Smooth muscle cell (in vitro differentiated cells): Measurements from ENCODE around the gene RBM18. TPM values are rescaled to one million over a fixed set of nuclear protein-coding genes. Genes with fewer than 3 reads are reported as not detected.

Experiments used
- DNase-seq: peaks from one replicate; lab custom pipeline; 2025; ENCODE audit not compliant: unreplicated experiment; lab: John Stamatoyannopoulos, UW
- H2AFZ ChIP-seq: fragments of 200-600 bp; sonication (generic); 2 replicates; pipeline ENCODE4 v1.6.0; 2016; ENCODE audit warnings: antibody characterized with exemption, low read depth, mild to moderate bottlenecking
- H3F3A ChIP-seq: fragments of 200-600 bp; sonication (generic); 2 replicates; pipeline ENCODE4 v1.6.0; 2017; ENCODE audit warnings: antibody characterized with exemption, low read depth
- H3K27ac ChIP-seq: fragments of 200-600 bp; sonication (generic); 2 replicates; pipeline ENCODE4 v1.5.1; 2016; ENCODE audit warnings: low read depth, mild to moderate bottlenecking
- H3K27me3 ChIP-seq: fragments of 200-600 bp; sonication (generic); 2 replicates; pipeline ENCODE4 v1.6.1; 2016; ENCODE audit warnings: low read depth, mild to moderate bottlenecking
- H3K36me3 ChIP-seq: fragments of 200-600 bp; sonication (generic); 2 replicates; pipeline ENCODE4 v1.5.1; 2016; ENCODE audit warnings: low read depth
- H3K4me1 ChIP-seq: fragments of 200-600 bp; sonication (generic); 2 replicates; pipeline ENCODE4 v1.5.1; 2016; ENCODE audit warnings: low read depth
- H3K4me2 ChIP-seq: fragments of 200-600 bp; sonication (generic); 2 replicates; pipeline ENCODE4 v1.6.0; 2016; ENCODE audit warnings: mild to moderate bottlenecking
- H3K4me3 ChIP-seq: fragments of 200-600 bp; sonication (generic); 2 replicates; pipeline ENCODE4 v1.5.1; 2016; ENCODE audit warnings: mild to moderate bottlenecking
- H3K79me2 ChIP-seq: fragments of 200-600 bp; sonication (generic); 2 replicates; pipeline ENCODE4 v1.6.0; 2016; ENCODE audit warnings: low read depth, mild to moderate bottlenecking
- H3K9ac ChIP-seq: fragments of 200-600 bp; sonication (generic); 2 replicates; pipeline ENCODE4 v1.6.0; 2016; ENCODE audit warnings: low read depth
- H3K9me3 ChIP-seq: fragments of 200-600 bp; sonication (generic); replicated peaks from 2 replicates; pipeline ENCODE4 v1.5.1; 2016; ENCODE audit warnings: low read depth
- H4K20me1 ChIP-seq: fragments of 200-600 bp; sonication (generic); 2 replicates; pipeline ENCODE4 v1.6.0; 2016; ENCODE audit warnings: low read depth
- CTCF ChIP-seq: fragments of 200-600 bp; sonication (generic); IDR thresholded peaks from 2 replicates; pipeline ENCODE4 v1.5.1; 2017; ENCODE audit warnings: borderline replicate concordance, mild to moderate bottlenecking, antibody characterized with exemption; ENCODE audit not compliant: insufficient read depth, poor library complexity, severe bottlenecking
- WGBS: methylation state at CpG from one replicate; pipeline ENCODE4 v1.1.7; 2016; ENCODE audit warnings: low lambda C conversion rate; 5-methylcytosine and 5-hydroxymethylcytosine counted together
- polyA plus RNA-seq: library from polyadenylated mRNA; unstranded; fragments of >200 nt; fragmentation: Nextera tagmentation; extraction: Ambion mirVana; gene quantifications from 2 replicates; pipeline ENCODE4 v1.2.1, GENCODE V29; 2016
- total RNA-seq: library from RNA; depleted of rRNA; stranded (reverse); fragments of >200 nt; gene quantifications from 2 replicates; pipeline ENCODE4 v1.2.3, GENCODE V29; 2014

Gene RBM18
- total and polyA plus RNA-seq, 2 experiments from 2014 or later, result 15.3 to 29.6 TPM

DNA sequence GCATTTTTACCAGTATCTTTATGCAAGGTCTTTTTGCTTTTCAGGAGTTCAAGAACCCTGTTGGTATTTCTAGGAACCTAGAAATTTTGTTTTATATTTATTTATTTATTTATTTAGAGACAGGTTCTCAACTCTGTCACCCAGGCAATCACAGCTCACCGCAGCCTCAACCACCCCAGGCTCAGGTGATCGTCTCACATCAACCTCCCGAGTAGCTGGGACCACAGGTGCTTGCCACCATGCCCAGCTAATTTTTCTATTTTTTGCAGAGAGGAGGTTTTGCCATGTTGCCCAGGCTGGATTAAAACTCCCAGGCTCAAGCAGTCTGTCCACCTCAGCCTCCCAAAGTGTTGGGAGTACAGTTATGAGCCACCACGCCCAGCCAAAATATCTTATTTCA is 68.8 kb downstream of the RBM18 start:
- Histone ChIP-seq H3K27ac (no peak overlapping the region), H3K4me3 (no peak overlapping the region), H3K4me2 (no peak overlapping the region), H2AFZ (no peak overlapping the region), H3K4me1 (no peaks in the 10 kb centered on the region), H3K9ac (no peak overlapping the region), H4K20me1 (no peaks in the 10 kb centered on the region), H3K27me3 (peaks cover 14% of the 10 kb centered on the region), H3K36me3 (no peaks in the 10 kb centered on the region), H3K9me3 (no peaks in the 10 kb centered on the region), H3K79me2 (no peaks in the 10 kb centered on the region), H3F3A (no peaks in the 10 kb centered on the region)
- TF ChIP-seq CTCF, result no peak
- no peak for DNase-seq
- WGBS, result 91% methylated on average over 4 of the region's 4 CpGs

DNA sequence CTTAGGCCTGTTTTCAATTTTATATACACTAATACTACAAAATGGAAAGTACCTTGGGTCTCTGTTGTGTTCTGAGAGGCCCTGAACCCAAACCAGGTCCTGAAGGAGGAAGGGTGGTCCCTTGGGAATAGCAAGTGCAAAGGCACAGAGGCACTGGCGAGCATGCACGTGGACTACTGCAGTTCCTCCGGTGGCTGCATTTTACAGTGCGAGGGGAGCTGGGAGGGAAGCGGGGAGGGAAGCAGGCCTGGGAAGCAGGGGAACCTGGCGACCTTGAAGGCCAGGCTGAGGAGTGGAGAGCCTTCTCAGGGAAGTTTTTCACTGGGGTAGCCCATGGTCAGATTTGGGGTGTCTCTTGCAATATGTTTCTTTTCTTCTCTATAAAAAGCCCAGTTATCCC is 71.0 kb downstream of the RBM18 start:
- Histone ChIP-seq H3K9me3 (no peaks in the 10 kb centered on the region), H3K4me3 (no peak overlapping the region), H3K27me3 (peaks cover 14% of the 10 kb centered on the region), H4K20me1 (no peaks in the 10 kb centered on the region), H3K79me2 (no peaks in the 10 kb centered on the region), H3K9ac (no peak overlapping the region), H3K36me3 (no peaks in the 10 kb centered on the region), H3F3A (no peaks in the 10 kb centered on the region), H3K4me2 (no peak overlapping the region), H3K4me1 (no peaks in the 10 kb centered on the region), H3K27ac (no peak overlapping the region), H2AFZ (no peak overlapping the region)
- WGBS, result 81% methylated on average over 6 of the region's 6 CpGs
- DNase-seq, result no peak
- TF ChIP-seq CTCF, result no peak

DNA sequence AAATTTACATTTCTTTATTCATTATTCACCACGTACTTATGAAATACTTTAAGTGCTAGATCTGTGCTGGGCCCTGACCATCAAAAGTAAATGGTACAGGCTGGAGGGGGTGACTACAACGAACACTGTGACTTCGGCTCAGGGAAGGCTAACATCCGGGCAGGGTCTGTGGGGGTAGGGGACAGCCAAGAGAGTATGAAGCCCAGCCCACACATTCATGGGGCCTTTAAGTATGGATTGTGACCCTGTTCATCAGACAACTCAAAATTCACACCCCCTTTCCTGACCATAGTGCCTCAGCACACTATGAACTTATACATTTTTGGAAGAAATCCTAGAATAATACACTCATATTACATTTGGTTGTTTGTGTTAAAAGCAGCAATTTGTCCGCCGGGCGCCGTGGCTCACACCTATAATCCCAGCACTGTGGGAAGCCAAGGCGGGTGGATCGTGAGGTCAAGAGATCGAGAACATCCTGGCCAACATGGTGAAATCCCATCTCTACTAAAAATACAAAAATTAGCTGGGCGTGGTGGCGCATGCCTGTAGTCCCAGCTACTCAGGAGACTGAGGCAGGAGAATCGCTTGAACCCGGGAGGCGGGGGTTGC is 71.6 kb downstream of the RBM18 start:
- H4K20me1 ChIP-seq, result no peaks in the 10 kb centered on the region
- no peak for TF ChIP-seq CTCF
- 88% methylated on average over 16 of the region's 16 CpGs for WGBS

GRCh38 chr9:122192261-122192875 is 72.3 kb downstream of the RBM18 start:
- Histone ChIP-seq H3K4me3 (no peak overlapping the region), H3K27ac (no peak overlapping the region), H3F3A (no peaks in the 10 kb centered on the region), H3K27me3 (peaks cover 11% of the 10 kb centered on the region), H3K9ac (no peak overlapping the region), H3K36me3 (no peaks in the 10 kb centered on the region), H3K79me2 (no peaks in the 10 kb centered on the region), H2AFZ (no peak overlapping the region), H4K20me1 (no peaks in the 10 kb centered on the region), H3K9me3 (no peaks in the 10 kb centered on the region), H3K4me1 (no peaks in the 10 kb centered on the region), H3K4me2 (no peak overlapping the region)
- DNase-seq, result no peak
- no peak for TF ChIP-seq CTCF
- 86% methylated on average over 5 of the region's 5 CpGs for WGBS

More for the DNA sequence above, 71.6 kb downstream of the RBM18 start:
- H3K9ac ChIP-seq, result no peak overlapping the region
- H3F3A ChIP-seq, result no peaks in the 10 kb centered on the region
- no peaks in the 10 kb centered on the region for H3K4me1 ChIP-seq
- no peak overlapping the region for H3K4me2 ChIP-seq
- no peak overlapping the region for H2AFZ ChIP-seq
- no peak for DNase-seq
- peaks cover 14% of the 10 kb centered on the region for H3K27me3 ChIP-seq
- H3K9me3 ChIP-seq, result no peaks in the 10 kb centered on the region
- H3K4me3 ChIP-seq, result no peak overlapping the region
- no peak overlapping the region for H3K27ac ChIP-seq
- H3K36me3 ChIP-seq, result no peaks in the 10 kb centered on the region
- H3K79me2 ChIP-seq, result no peaks in the 10 kb centered on the region
